ENCODE results near the gene TPH2. TPM values are rescaled to one million over a fixed set of nuclear protein-coding genes. Genes with fewer than 3 reads are reported as not detected.

The TPH2 gene
- total RNA-seq, 1 donor from 2014 or later, result not detected

DNA sequence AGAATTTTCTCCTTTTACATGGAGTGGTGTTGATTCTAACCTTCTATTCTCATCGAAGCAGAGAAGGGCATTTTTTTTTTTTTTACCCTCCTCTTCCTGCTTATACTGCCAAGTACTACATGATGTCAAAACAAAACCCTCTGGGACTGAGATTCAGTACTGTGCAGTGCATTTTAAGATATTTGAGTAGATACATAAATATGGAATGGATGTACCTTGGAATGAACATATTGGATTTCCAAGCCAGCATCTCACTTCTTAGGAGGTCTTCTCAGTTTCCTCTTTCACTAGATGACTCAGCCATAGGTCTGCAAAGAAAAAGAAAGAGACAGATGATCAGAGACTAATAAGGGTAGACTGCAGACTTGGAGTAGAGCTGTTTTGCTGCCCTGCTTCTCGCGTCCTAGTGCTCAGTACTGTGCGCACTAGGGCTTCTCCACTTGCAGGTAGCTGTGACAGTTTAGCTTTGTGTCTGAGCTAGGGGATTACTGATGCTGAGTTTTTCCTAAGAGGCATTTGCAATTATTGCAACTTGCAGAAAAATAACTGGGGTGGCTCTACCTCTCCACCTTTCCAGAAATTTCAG is 20.4 kb downstream of the TPH2 start:
- no peak for DNase-seq

DNA sequence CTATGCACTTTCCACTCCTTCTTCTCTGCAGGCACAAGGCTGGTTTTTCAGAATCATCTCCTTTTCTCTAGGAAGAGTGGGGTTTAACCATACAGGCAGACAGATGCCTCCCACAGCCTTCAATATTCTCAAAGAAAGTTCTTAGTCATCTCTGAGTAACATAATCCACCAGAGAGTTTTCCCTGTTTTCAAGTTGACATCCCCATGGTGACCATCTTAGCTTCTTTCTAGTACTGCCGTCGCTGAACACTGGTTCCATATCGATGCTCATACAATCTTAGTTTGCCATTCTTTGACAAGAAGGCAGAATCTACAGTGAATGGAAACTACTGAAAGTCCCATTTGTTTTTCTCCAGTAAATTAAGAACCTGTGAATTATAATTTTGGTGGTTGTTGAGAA is 28.6 kb downstream of the TPH2 start:
- DNase-seq, result no peak

DNA sequence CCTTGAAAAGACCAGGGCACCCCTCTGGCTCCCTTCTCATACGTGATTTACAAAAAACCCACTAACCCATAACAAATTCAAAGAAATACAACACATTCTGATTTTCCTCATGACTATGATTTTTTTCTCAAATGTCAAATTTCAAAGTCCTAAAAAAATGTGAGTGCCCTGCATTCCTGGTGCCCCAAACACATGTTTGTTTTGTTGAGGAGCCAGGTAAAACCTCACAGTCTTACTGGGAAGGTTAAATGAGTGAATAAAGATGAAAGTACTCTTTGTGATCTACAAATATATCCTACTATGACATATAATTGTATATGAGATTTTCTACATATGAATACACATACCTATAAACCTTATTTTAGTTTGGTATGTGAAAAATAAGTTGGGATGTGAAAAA is 30.7 kb downstream of the TPH2 start:
- no peak for DNase-seq

DNA sequence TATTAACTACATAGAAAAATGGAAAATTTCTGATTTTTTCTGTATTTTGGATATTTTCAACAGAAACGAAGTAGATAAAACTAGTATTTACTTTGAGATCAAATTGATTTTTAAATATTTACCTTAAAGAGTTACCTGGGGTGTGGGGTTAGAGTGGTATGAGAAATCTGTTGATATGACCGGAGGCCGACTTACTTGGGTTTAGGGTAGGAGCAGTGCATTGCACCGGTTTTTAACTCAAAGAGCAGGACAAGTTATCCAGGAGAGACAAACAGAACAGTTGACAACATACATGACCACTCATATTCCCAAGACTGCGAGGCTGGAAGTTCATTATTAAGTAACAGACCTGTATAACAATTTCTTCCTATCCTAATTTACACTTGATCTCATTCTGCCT is 31.4 kb downstream of the TPH2 start:
- DNase-seq, result no peak

DNA sequence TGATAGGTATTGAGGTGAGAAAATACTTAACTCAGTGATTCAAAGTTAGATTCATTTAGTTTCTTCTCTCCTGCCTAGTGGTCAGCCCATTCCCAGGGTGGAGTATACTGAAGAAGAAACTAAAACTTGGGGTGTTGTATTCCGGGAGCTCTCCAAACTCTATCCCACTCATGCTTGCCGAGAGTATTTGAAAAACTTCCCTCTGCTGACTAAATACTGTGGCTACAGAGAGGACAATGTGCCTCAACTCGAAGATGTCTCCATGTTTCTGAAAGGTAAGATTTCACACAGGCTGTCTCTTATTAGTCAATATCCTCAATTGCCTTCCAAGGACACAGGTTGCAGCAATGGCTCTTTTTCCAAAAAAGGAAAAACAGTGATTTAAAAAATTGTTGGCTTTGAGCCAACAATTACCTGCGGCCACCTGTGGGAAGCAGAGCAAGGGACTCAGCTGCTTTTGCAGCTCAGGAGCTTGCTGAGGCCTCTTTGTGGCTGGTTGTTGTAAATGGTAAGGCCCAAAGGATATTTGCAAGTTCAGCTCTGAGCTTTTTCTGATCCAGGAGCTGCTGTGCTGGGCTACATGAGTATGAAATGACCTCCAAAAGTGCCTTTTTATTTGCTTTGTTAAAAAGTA is 33.9 kb downstream of the TPH2 start:
- DNase-seq, result no peak

DNA sequence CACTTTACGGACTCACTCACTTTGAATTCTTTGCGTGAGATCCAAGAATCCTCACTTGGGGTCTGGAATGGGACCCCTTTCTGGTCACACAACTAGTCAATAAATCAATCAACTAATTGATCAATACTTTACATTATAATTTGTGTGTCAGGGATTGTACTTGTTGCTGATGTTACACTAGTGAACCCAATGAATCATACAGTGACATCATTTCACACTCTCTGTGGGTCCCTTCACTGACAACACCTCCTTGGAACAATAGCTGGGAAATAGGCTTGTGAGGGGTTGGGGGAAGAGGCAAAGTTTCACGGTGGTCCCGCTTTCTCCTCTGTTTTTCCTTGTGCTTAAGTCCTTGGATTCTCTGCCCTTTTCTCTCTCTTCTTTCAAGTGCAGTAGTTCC is 35.0 kb downstream of the TPH2 start:
- DNase-seq, result no peak

DNA sequence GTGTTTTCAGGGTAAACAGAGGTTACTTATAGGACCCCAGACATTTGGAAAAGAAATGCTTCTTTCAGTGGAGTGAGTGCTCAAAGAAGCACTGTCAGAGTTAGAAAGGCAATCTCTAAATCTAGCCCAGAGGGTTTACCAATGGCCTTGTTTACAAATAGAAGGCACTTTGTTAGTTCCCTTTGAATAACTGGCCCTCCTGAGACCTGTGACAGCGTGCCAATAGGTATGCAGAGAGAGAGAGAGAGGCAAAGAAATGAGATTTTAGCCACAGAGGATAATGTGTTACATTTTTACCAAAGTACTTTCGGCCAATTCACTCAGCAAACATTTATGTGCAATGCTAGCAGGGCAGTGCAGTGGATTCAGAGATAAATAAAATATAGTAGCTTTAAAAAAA is 41.9 kb downstream of the TPH2 start:
- no peak for DNase-seq

DNA sequence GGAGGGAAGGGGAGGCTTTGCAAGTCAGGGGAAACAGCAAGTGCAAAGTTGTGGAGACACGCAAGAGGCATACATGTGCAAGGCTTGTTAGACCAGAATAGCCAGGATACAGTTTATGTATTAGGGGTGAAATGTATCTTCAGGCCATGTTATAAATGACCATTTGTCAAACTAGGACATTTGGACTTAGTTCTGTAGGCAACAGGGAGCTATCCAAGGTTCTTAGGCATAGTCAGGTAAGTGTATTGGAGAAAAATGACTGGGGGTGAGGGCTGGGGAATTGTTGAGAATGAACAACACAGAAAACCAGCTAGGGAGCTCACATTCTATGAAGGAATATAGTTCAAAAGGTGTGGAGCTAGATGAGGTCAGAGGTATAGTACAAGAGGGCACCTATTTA is 42.5 kb downstream of the TPH2 start:
- no peak for DNase-seq

DNA sequence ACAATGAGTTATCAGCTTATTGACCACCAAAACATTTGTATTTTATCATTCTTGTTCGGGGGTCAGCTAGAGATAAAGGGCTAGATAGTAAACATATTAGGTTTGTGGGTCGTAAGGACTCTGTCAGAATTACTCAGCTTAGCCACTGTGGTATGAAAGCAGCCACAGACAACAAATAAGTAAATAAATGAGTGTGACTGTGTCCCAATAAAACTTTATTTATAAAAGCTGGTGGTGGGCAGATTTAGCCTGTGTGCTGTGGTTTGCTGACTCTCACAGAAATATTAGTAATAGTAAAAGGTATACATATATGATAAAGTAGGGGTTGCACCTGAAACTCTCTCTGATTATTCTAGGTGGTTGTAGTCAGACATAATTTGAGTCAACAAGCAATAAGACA is 56.1 kb downstream of the TPH2 start:
- no peak for DNase-seq

DNA sequence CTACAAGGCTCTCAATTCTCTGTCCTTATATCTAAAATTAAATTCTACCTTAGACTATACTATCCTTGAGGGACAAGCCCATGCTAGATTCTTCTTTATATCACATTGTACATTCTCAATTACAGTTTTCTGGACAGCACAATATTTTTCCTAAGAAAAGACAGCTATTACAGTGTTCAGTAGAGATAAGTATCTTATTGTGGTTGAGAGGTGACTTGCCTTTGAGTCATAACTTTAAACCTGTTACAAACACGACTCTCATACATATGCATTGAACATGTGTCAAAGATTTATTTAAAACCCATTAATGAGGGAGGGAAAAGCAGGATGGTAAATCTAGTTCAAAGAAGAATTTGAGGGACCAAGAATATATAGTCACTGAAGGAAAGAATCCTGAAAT is 61.1 kb downstream of the TPH2 start:
- no peak for DNase-seq

DNA sequence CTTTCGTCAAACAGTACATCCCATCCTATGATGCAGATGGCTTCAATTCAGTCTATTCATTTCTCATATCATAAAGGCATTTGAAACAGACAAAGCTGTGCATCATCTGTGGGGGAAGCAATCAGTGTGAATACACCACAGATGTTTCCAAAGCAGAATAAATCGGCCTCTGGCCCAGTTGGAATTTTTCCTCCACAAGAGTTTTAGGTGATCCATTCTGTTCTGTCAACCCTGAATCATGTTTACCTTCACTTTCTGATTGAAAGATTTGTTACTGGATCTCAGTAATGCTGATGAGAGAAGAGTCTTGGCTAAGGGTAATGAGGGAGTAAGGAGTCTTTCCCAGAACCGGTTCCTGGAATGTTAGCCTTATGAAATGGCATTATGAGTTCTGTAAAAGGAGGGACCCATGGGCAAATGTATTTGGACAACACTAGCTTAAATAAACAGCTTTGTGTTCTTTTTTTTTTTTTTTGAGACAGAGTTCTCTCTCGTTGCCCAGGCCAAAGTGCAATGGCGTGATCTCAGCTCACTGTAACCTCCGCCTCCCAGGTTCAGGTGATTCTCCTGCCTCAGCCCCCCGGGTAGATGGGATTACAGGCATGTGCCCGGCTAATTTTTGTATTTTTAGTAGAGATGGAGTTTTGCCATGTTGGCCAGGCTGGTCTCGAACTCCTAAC is 62.5 kb downstream of the TPH2 start:
- DNase-seq, result no peak

DNA sequence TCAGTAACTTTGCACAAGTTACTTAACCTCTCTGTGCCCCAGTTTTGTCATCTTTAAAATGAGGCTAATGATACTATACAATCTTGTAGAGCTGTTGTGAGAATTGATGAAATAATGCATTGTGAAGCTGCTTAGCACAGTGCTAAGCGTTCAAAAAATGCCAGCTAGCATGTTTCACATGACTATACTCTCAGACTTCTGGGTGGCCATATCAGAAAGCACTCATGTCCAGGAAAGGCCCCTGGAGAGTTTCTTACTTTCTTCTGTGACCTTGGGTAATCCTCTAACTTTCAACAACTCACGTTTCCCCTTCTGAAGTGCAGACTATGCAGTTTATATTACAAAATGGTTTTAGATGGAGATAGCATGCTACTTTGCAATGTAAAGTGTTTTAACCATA is 68.1 kb downstream of the TPH2 start:
- DNase-seq, result no peak

DNA sequence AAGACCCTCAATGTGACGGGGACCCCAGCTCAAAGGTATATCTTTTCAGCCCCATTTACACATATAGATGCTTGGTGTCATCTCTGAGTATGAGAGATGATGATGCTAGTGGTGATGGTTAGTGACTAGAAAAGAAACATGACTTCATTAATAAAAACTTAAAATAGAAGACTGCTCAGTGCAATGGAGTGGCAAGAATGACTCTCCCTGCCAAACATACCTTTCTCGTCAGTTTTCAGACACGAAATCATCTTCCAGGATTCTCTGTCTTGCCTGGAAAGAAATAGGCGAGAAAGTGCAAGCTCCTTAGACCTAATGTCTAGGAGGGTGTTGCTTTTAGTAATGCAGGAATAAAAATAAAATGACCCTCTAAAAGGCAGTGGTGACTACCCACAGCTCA is 71.7 kb downstream of the TPH2 start:
- DNase-seq, result no peak

DNA sequence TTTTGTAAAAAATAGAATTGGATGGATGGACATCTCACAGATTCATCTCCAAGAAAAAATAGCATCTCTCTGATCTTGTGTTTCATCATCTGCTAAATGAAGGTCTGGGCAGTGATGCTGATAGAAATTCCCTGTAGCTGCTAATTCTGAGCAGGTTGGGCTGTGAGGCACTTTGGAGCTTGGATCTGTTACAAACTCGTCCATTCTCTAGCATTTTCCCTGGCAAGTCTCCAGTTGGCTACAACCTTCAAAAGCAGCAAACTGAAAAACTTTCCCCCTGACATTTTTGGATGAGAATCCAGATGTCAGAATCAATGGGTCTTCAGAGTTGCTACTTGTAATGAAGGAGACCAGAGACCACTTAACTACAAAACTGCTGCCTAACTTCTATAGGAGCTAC is 72.7 kb downstream of the TPH2 start:
- DNase-seq, result no peak

DNA sequence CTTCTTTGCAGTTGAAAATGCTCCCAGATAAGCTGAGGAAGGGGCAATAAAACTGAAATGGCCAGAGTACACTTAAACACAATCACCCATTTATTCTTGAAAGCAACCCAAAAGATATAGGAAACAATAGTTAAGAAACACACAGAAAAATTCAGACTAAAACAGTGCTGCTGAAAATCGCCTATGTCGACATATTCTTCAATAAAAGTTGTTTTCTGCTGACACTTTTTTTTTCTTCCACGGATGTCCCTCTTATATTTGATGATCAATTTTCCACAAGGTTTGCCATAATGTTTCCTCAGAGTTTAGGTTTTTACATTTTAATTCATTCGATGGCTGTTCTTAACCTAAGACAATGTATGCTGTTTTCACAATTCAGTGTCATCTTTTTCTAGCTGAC is 74.2 kb downstream of the TPH2 start:
- no peak for DNase-seq

DNA sequence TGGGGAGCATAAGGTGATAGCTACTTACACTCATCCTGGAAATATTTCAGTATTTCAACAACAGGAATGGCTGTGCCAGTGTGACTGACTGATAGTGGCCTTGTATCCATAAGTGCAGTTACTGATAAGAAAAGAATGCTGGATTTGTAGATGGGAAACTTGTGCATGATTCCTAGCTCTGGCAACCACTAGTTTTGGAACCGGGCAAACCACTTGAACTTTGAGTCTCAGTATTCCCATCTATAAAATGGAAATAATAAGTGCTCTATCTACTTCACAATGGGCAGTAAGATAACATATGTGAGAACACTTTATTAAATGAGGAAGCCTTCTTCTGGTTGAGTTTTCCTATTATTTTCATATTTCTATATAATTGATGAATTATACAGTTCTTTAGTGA is 77.2 kb downstream of the TPH2 start:
- no peak for DNase-seq

DNA sequence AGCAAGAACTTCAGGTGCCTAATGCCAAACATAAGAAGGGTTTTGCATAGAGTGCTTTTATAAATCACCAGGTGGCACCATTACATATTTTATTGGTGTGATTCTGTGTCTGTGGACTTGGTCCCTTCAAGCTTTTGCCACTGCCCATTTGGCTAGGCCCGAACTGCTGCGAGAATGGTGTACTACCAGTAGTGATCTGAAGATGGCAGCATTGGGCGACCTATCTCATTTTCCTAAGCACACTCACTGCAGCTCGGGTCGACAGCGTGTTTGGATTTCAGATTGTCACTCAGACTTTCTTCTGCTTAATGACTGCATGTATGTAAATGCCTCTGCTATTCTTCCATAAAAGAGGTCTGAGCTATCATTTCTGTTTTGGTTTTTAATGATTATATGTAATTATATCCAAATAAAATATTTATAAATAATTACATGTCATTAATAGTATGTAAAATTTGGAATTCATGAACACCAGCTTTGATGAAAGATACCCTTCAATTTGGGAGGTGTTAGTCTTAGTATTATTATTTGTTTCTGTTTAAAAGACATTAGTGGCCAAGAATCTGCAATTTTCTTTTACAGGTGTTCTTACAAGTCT is 78.5 kb downstream of the TPH2 start:
- DNase-seq, result peak; percentile 67

DNA sequence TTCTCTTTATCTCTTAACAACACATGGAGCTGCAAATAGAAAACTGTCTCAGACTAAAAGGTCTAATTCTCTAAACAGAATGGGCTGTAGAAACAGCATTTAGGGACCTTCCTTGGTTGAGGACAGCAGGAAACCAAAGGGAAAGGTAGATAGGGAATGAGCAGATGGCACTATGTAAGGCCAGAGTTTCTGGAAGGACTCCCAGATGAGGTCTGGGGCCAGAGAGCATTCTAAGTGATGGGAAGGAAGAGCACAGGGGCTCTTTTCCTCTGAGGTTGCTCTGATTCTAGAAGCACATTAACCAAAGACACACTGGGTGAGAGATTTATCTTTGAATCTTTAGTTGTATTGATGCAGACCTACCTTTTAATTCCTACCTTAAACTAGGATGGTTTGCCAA is 79.4 kb downstream of the TPH2 start:
- no peak for DNase-seq

DNA sequence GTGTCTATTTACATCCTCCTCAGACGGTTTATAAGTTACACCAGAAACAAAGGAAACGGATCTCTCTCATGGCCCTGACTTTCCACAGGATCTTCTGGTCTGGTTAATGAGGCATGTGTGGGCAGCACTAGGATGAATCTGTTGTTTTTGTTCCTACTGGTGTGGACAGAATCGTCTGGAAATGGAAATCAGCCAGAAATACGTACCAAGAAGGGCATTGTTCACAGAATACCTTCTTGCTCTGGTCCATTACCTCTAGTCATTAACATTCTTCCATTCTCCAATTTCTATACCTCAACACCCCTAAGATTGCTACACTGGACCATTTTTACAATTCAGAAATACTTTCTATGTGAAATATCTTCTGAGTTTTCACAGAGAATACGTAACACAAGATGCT is 86.0 kb downstream of the TPH2 start:
- no peak for DNase-seq

DNA sequence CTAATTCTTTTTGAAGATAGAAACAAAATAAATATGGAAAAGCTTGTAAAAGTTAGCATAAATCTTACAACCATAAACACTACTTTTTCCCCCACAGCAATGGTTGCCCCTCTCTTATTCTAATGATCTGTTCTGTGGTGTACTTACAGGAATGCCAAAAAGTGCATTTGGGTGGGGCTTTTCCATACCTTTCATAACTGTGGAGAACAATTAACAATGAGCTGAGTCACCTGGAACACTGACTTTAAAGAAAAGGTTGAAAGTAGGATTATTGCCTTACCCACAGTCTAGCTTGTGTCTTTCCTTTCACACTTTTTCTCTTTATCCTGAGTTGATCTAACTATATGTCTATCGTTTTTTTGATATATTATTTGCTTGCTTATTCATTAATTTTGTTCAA is 86.9 kb downstream of the TPH2 start:
- DNase-seq, result no peak

DNA sequence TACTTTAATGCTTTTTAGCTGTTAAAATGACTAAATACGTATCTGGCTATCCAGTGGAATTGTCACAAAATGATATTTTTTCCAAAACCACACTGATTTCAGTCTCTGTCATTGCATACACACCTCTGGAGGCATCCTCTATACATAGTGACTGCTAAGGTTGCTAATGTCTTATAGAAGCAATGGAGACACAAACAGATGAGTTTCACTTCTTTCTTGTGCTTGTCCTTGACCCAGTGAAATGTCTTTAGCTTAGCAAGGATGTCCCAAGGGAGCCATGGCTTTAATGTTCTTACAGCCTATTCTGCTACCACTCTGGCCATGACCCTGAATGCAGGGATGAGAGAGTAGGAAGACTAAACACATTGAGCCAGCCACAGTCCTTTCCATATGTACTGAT is 90.3 kb downstream of the TPH2 start:
- no peak for DNase-seq

DNA sequence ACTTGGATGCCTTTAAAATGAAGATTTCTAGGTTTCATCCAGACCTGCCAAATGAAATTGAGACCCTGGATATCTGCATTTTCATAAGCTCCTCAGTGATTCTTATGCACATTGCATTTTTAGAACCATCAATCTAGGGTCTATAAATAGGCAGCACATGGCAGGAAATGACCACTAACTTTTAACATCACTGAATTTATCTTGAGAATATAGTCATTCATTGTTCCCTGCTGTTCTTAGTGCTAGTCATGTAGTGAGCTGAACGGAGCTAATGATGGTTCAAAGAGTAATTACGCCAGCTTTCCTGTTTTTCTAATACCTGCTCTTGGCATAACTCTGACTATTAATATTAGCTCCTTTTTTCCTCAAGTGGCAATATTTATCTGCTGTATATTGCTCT is 91.6 kb downstream of the TPH2 start:
- DNase-seq, result no peak

DNA sequence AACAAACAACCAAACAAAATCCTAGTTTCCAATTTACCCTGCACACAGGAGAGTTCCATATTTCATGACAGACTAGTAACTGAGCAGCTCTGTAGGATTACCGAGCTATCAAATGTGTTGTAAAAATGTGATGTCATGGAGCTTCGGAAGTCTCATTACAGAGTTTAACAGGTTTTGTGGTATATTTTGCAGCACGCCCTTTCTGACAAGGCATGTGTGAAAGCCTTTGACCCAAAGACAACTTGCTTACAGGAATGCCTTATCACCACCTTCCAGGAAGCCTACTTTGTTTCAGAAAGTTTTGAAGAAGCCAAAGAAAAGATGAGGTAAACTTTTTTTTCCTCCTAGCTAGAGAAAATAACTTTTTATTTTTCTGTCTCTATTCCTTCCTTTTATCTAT is 92.4 kb downstream of the TPH2 start:
- no peak for DNase-seq

DNA sequence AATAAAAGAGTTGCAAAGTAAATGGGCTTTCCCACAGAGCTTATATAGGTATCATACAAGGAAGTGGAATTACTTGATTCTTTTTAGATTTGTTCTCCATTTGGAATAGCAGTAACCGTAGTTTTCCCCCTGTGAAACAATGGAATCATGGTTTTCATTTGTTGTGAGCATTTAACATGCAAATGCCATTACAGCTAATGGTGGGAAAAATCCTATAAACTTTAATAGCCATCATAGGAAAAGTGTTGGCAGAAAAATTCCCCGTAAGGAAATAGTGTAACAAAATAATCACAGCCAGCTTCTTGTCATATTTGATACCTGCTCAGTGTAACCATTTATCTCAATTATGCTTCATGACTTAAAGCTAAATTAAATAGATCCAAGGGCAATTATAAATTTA is 95.3 kb downstream of the TPH2 start:
- DNase-seq, result no peak

All from occipital lobe (tissue), 2 donors.